WTC11 (cell line): Measurements from ENCODE around the gene ATP11A. TPM values are rescaled to one million over a fixed set of nuclear protein-coding genes. Genes with fewer than 3 reads are reported as not detected.
A peak's percentile ranks its signal among the peaks of the same experiment; 100 is the strongest.

ENCODE experiments used
- ATAC-seq: fragments of 200-7000 bp; cut with Tn5 transposase; 2 replicates; pipeline ENCODE4 v1.10.0; 2021; ENCODE audit warnings: mild to moderate bottlenecking, moderate library complexity
- CTCF ChIA-PET: fragments of 300-600 bp; sonication (Branson Sonifier 250); formaldehyde crosslinking; loops from one replicate; lab custom pipeline; 2021; ENCODE audit warnings: antibody characterized with exemption; lab: Charles Lee
- POLR2A ChIA-PET: fragments of 350-600 bp; sonication (Branson Sonifier 250); formaldehyde crosslinking; loops from one replicate; lab custom pipeline; 2021; ENCODE audit warnings: antibody characterized with exemption; lab: Charles Lee
- DNase-seq: peaks from one replicate; pipeline ENCODE4 v3.0.0; 2021; ENCODE audit warnings: low spot score
- H3K27ac Mint-ChIP-seq: 2 replicates; pipeline ENCODE4 v1.8.0; 2021; ENCODE audit warnings: mixed read lengths
- H3K27me3 Mint-ChIP-seq: 2 replicates; pipeline ENCODE4 v1.8.0; 2021; ENCODE audit warnings: low read depth, mild to moderate bottlenecking, moderate library complexity, mixed read lengths
- H3K36me3 Mint-ChIP-seq: 2 replicates; pipeline ENCODE4 v1.8.0; 2021; ENCODE audit warnings: mixed read lengths
- H3K4me1 Mint-ChIP-seq: 2 replicates; pipeline ENCODE4 v1.8.0; 2022; ENCODE audit warnings: mixed read lengths
- H3K4me3 Mint-ChIP-seq: 2 replicates; pipeline ENCODE4 v1.8.0; 2021; ENCODE audit warnings: mild to moderate bottlenecking, moderate library complexity, mixed read lengths
- H3K9me3 Mint-ChIP-seq: 2 replicates; pipeline ENCODE4 v1.8.0; 2021; ENCODE audit warnings: mixed read lengths
- ATF1 ChIP-seq: sonication (generic); formaldehyde crosslinking; IDR thresholded peaks from 2 replicates; pipeline ENCODE4 v1.8.1; 2023; ENCODE audit warnings: mild to moderate bottlenecking, moderate library complexity, missing genetic modification reagents
- ATF3 ChIP-seq: sonication (generic); formaldehyde crosslinking; conservative IDR thresholded peaks from 2 replicates; pipeline ENCODE4 v1.8.1; 2022; ENCODE audit warnings: mild to moderate bottlenecking, missing genetic modification reagents
- CREB1 ChIP-seq: sonication (generic); formaldehyde crosslinking; IDR thresholded peaks from 2 replicates; pipeline ENCODE4 v1.8.0; 2023; ENCODE audit warnings: mild to moderate bottlenecking, missing genetic modification reagents
- ESRRA ChIP-seq: sonication (generic); formaldehyde crosslinking; IDR thresholded peaks from 2 replicates; pipeline ENCODE4 v1.8.1; 2022; ENCODE audit warnings: mild to moderate bottlenecking, missing genetic modification reagents, borderline replicate concordance
- FOXP1 ChIP-seq: sonication (generic); formaldehyde crosslinking; IDR thresholded peaks from 2 replicates; pipeline ENCODE4 v1.8.0; 2022; ENCODE audit warnings: missing genetic modification reagents, mild to moderate bottlenecking, moderate library complexity, borderline replicate concordance
- GABPB1 ChIP-seq: sonication (generic); formaldehyde crosslinking; IDR thresholded peaks from 2 replicates; pipeline ENCODE4 v1.8.1; 2023; ENCODE audit warnings: mild to moderate bottlenecking, missing genetic modification reagents
- JUN ChIP-seq: sonication (generic); formaldehyde crosslinking; IDR thresholded peaks from 2 replicates; pipeline ENCODE4 v1.8.0; 2023; ENCODE audit warnings: mild to moderate bottlenecking, missing genetic modification reagents
- MYBL2 ChIP-seq: sonication (generic); formaldehyde crosslinking; IDR thresholded peaks from 2 replicates; pipeline ENCODE4 v1.8.1; 2023; ENCODE audit warnings: mild to moderate bottlenecking, moderate library complexity, missing genetic modification reagents
- OVOL2 ChIP-seq: fragments of 250-450 bp; sonication (Bioruptor Pico); IDR thresholded peaks from 2 replicates; pipeline ENCODE4 v1.9.0; 2021; ENCODE audit warnings: mild to moderate bottlenecking, borderline replicate concordance
- PRDM15 ChIP-seq: sonication (generic); formaldehyde crosslinking; IDR thresholded peaks from 2 replicates; pipeline ENCODE4 v1.8.0; 2022; ENCODE audit warnings: missing genetic modification reagents
- SMAD4 ChIP-seq: sonication (generic); formaldehyde crosslinking; IDR thresholded peaks from 2 replicates; pipeline ENCODE4 v1.8.0; 2022; ENCODE audit warnings: mild to moderate bottlenecking, missing genetic modification reagents
- SP1 ChIP-seq: sonication (generic); formaldehyde crosslinking; conservative IDR thresholded peaks from 2 replicates; pipeline ENCODE4 v1.8.1; 2022; ENCODE audit warnings: missing genetic modification reagents
- ZNF263 ChIP-seq: sonication (generic); formaldehyde crosslinking; IDR thresholded peaks from 2 replicates; pipeline ENCODE4 v1.8.1; 2022; ENCODE audit warnings: low read depth, mild to moderate bottlenecking, moderate library complexity, missing genetic modification reagents
- total RNA-seq: library from RNA; stranded (reverse); gene quantifications from 3 replicates; pipeline ENCODE4 v1.2.3, GENCODE V29; 2021
- TF ChIP-seq, protein P1 (sequence below): sonication (generic); formaldehyde crosslinking; IDR thresholded peaks from 2 replicates; pipeline ENCODE4 v1.8.1; 2022; ENCODE audit warnings: mild to moderate bottlenecking, missing genetic modification reagents, moderate library complexity, borderline replicate concordance
- TF ChIP-seq, protein P2 (sequence below): sonication (generic); formaldehyde crosslinking; IDR thresholded peaks from 2 replicates; pipeline ENCODE4 v1.8.0; 2022; ENCODE audit warnings: mild to moderate bottlenecking, missing genetic modification reagents
- TF ChIP-seq, protein P3 (sequence below): sonication (generic); formaldehyde crosslinking; IDR thresholded peaks from 2 replicates; pipeline ENCODE4 v1.8.1; 2022; ENCODE audit warnings: low read depth, mild to moderate bottlenecking, moderate library complexity, missing genetic modification reagents, borderline replicate concordance
- TF ChIP-seq, protein P4 (sequence below): sonication (generic); formaldehyde crosslinking; IDR thresholded peaks from 2 replicates; pipeline ENCODE4 v1.8.1; 2023; ENCODE audit warnings: mild to moderate bottlenecking, missing genetic modification reagents, borderline replicate concordance
- TF ChIP-seq, protein P5 (sequence below): sonication (generic); formaldehyde crosslinking; IDR thresholded peaks from 2 replicates; pipeline ENCODE4 v1.8.0; 2022; ENCODE audit warnings: mild to moderate bottlenecking, missing genetic modification reagents
- TF ChIP-seq, protein P6 (sequence below): fragments of 200-600 bp; IDR thresholded peaks from 2 replicates; pipeline ENCODE4 v1.8.0; 2022; ENCODE audit warnings: antibody characterized with exemption

ATP11A gene
- total RNA-seq, 1 experiment from 2014 or later, result 100 TPM

DNA sequence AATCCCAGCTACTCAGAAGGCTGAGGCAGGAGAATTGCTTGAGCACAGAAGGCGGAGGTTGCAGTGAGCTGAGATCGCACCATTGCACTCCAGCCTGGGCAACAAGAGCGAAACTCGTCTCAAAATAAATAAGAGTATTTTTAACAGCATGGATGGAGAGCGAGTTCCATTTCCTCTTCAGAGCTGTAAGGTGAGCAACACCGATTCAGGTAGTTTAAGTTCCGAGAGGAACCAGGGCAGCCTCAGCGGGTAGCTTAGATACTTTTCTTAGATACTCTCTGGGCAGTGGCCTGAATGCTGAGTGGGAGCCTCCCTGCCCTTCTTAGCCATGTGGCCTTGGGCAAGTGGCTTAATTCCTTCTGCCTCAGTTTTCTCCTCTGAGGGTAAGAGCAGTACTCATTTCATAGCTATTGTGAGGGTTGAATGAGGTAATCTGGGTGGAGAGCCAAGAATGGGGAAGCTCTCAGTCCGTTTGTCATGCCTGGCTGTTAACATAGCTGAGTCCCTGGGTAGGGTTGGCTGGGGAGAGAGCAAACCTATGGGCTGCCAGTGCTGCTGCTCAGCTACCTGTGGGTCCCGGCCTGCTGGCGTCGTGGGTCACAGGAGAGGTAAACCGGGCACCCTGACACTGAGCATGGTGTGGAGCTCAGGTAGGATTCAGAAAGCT is 4.1 kb downstream of the ATP11A start:
- TF ChIP-seq, protein P1, sequence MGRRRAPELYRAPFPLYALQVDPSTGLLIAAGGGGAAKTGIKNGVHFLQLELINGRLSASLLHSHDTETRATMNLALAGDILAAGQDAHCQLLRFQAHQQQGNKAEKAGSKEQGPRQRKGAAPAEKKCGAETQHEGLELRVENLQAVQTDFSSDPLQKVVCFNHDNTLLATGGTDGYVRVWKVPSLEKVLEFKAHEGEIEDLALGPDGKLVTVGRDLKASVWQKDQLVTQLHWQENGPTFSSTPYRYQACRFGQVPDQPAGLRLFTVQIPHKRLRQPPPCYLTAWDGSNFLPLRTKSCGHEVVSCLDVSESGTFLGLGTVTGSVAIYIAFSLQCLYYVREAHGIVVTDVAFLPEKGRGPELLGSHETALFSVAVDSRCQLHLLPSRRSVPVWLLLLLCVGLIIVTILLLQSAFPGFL (CRISPR knock-in tag), result no peak
- TF ChIP-seq, protein P2, sequence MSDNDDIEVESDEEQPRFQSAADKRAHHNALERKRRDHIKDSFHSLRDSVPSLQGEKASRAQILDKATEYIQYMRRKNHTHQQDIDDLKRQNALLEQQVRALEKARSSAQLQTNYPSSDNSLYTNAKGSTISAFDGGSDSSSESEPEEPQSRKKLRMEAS (CRISPR knock-in tag), result no peak
- TF ChIP-seq MYBL2 (no peak), JUN (CRISPR knock-in tag) (no peak), ATF1 (no peak), SP1 (CRISPR knock-in tag) (no peak), PRDM15 (CRISPR knock-in tag) (no peak), SMAD4 (CRISPR knock-in tag) (no peak), CREB1 (CRISPR knock-in tag) (no peak), OVOL2 (no peak)
- TF ChIP-seq, protein P3, sequence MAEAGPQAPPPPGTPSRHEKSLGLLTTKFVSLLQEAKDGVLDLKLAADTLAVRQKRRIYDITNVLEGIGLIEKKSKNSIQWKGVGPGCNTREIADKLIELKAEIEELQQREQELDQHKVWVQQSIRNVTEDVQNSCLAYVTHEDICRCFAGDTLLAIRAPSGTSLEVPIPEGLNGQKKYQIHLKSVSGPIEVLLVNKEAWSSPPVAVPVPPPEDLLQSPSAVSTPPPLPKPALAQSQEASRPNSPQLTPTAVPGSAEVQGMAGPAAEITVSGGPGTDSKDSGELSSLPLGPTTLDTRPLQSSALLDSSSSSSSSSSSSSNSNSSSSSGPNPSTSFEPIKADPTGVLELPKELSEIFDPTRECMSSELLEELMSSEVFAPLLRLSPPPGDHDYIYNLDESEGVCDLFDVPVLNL (CRISPR knock-in tag), result no peak
- TF ChIP-seq, protein P4, sequence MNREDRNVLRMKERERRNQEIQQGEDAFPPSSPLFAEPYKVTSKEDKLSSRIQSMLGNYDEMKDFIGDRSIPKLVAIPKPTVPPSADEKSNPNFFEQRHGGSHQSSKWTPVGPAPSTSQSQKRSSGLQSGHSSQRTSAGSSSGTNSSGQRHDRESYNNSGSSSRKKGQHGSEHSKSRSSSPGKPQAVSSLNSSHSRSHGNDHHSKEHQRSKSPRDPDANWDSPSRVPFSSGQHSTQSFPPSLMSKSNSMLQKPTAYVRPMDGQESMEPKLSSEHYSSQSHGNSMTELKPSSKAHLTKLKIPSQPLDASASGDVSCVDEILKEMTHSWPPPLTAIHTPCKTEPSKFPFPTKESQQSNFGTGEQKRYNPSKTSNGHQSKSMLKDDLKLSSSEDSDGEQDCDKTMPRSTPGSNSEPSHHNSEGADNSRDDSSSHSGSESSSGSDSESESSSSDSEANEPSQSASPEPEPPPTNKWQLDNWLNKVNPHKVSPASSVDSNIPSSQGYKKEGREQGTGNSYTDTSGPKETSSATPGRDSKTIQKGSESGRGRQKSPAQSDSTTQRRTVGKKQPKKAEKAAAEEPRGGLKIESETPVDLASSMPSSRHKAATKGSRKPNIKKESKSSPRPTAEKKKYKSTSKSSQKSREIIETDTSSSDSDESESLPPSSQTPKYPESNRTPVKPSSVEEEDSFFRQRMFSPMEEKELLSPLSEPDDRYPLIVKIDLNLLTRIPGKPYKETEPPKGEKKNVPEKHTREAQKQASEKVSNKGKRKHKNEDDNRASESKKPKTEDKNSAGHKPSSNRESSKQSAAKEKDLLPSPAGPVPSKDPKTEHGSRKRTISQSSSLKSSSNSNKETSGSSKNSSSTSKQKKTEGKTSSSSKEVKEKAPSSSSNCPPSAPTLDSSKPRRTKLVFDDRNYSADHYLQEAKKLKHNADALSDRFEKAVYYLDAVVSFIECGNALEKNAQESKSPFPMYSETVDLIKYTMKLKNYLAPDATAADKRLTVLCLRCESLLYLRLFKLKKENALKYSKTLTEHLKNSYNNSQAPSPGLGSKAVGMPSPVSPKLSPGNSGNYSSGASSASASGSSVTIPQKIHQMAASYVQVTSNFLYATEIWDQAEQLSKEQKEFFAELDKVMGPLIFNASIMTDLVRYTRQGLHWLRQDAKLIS (CRISPR knock-in tag), result no peak
- Mint-ChIP-seq H3K27me3 (no peaks in the 10 kb centered on the region; the same call in none of the 2 replicates), H3K4me3 (no peak overlapping the region), H3K9me3 (no peaks in the 10 kb centered on the region), H3K4me1 (peaks cover 57% of the 10 kb centered on the region), H3K36me3 (no peaks in the 10 kb centered on the region; the same call in 1 of the 2 replicates), H3K27ac (peak overlapping the region; percentile 70)
- ChIA-PET POLR2A (no interaction called here), CTCF (interaction anchor here (0.6 to 1.4 kb wide), 8 partner anchors 9 to 249 kb away, joined by 3 to 5 read pairs (median 4); no protein-coding TSS in a partner anchor)
- DNase-seq, result peak; percentile 10
- ATAC-seq, result no peak

GRCh38 chr13:112695121-112695520 is 5.3 kb downstream of the ATP11A start:
- DNase-seq, result peak; percentile 4
- TF ChIP-seq GABPB1 (CRISPR knock-in tag) (no peak), FOXP1 (no peak), ATF3 (CRISPR knock-in tag) (no peak), ESRRA (CRISPR knock-in tag) (no peak), ZNF263 (CRISPR knock-in tag) (no peak), ATF1 (no peak)
- TF ChIP-seq, protein P5, sequence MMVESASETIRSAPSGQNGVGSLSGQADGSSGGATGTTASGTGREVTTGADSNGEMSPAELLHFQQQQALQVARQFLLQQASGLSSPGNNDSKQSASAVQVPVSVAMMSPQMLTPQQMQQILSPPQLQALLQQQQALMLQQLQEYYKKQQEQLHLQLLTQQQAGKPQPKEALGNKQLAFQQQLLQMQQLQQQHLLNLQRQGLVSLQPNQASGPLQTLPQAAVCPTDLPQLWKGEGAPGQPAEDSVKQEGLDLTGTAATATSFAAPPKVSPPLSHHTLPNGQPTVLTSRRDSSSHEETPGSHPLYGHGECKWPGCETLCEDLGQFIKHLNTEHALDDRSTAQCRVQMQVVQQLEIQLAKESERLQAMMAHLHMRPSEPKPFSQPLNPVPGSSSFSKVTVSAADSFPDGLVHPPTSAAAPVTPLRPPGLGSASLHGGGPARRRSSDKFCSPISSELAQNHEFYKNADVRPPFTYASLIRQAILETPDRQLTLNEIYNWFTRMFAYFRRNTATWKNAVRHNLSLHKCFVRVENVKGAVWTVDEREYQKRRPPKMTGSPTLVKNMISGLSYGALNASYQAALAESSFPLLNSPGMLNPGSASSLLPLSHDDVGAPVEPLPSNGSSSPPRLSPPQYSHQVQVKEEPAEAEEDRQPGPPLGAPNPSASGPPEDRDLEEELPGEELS (CRISPR knock-in tag), result no peak
- TF ChIP-seq, protein P6, sequence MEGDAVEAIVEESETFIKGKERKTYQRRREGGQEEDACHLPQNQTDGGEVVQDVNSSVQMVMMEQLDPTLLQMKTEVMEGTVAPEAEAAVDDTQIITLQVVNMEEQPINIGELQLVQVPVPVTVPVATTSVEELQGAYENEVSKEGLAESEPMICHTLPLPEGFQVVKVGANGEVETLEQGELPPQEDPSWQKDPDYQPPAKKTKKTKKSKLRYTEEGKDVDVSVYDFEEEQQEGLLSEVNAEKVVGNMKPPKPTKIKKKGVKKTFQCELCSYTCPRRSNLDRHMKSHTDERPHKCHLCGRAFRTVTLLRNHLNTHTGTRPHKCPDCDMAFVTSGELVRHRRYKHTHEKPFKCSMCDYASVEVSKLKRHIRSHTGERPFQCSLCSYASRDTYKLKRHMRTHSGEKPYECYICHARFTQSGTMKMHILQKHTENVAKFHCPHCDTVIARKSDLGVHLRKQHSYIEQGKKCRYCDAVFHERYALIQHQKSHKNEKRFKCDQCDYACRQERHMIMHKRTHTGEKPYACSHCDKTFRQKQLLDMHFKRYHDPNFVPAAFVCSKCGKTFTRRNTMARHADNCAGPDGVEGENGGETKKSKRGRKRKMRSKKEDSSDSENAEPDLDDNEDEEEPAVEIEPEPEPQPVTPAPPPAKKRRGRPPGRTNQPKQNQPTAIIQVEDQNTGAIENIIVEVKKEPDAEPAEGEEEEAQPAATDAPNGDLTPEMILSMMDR, result no peak
- TF ChIP-seq, all 79 proteins: peak for 0
- Mint-ChIP-seq H3K4me3 (no peak overlapping the region), H3K36me3 (no peaks in the 10 kb centered on the region; the same call in 1 of the 2 replicates), H3K9me3 (no peaks in the 10 kb centered on the region), H3K4me1 (peaks cover 64% of the 10 kb centered on the region), H3K27me3 (no peaks in the 10 kb centered on the region; the same call in 1 of the 2 replicates), H3K27ac (no peak overlapping the region; the same call in 1 of the 2 replicates)
- ChIA-PET POLR2A (no interaction called here), CTCF (no interaction called here)
- no peak for ATAC-seq
